ENCODE data around the gene SIAH1.
"Not testable (repeated sequence)": the region's sequence is repeated elsewhere in the genome, so short reads cannot be mapped to it uniquely, and the experiment has no call there.

DNA sequence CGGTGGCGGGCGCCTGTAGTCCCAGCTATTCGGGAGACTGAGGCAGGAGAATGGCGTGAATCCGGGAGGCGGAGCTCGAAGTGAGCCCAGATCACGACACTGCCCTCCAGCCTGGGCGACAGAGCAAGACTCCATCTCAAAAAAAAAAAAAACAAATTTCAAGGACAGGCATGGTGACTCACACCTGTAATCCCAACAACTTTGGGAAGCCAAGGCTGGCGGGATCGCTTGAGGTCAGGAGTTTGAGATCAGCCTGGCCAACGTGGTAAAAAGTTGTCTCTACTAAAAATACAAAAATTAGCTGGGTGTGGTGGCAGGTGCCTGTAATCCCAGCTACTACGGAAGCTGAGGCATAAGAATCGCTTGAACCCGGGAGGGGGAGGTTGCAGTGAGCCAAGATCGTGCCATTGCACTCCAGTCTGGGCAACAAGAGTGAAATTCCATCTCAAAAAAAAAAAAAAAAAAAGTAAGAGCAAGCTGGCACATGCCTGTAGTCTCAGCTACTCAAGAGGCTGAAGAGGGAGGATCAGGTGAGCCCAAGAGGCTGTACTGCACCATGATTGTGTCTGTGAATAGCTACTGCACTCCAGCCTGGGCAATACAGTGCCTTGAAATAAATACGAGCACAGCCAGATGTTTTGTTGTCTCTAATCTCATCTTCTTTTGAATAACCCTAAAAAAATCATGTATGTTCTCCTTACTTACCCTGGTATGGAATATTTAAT, 14.4 kb downstream of the SIAH1 start:
- TF ChIP-seq, protein P1, sequence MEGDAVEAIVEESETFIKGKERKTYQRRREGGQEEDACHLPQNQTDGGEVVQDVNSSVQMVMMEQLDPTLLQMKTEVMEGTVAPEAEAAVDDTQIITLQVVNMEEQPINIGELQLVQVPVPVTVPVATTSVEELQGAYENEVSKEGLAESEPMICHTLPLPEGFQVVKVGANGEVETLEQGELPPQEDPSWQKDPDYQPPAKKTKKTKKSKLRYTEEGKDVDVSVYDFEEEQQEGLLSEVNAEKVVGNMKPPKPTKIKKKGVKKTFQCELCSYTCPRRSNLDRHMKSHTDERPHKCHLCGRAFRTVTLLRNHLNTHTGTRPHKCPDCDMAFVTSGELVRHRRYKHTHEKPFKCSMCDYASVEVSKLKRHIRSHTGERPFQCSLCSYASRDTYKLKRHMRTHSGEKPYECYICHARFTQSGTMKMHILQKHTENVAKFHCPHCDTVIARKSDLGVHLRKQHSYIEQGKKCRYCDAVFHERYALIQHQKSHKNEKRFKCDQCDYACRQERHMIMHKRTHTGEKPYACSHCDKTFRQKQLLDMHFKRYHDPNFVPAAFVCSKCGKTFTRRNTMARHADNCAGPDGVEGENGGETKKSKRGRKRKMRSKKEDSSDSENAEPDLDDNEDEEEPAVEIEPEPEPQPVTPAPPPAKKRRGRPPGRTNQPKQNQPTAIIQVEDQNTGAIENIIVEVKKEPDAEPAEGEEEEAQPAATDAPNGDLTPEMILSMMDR (IDR thresholded peaks at IDR 0.05; ENCODE audit: poor library complexity, severe bottlenecking), result not testable (repeated sequence)
- not testable (repeated sequence) for TF ChIP-seq EP300 (conservative IDR thresholded peaks at IDR 0.05; ENCODE audit: poor library complexity, severe bottlenecking); EZH2 (IDR thresholded peaks at IDR 0.05; ENCODE audit: borderline replicate concordance, insufficient read depth, low read length, poor library complexity, severe bottlenecking); RAD21 (conservative IDR thresholded peaks at IDR 0.05); POLR2AphosphoS5 (IDR thresholded peaks at IDR 0.05); TAF1 (IDR thresholded peaks at IDR 0.05; ENCODE audit: low read depth); MXI1 (conservative IDR thresholded peaks at IDR 0.05; ENCODE audit: poor library complexity, severe bottlenecking); SMC3 (conservative IDR thresholded peaks at IDR 0.05; ENCODE audit: poor library complexity)
- TF ChIP-seq, protein P2, sequence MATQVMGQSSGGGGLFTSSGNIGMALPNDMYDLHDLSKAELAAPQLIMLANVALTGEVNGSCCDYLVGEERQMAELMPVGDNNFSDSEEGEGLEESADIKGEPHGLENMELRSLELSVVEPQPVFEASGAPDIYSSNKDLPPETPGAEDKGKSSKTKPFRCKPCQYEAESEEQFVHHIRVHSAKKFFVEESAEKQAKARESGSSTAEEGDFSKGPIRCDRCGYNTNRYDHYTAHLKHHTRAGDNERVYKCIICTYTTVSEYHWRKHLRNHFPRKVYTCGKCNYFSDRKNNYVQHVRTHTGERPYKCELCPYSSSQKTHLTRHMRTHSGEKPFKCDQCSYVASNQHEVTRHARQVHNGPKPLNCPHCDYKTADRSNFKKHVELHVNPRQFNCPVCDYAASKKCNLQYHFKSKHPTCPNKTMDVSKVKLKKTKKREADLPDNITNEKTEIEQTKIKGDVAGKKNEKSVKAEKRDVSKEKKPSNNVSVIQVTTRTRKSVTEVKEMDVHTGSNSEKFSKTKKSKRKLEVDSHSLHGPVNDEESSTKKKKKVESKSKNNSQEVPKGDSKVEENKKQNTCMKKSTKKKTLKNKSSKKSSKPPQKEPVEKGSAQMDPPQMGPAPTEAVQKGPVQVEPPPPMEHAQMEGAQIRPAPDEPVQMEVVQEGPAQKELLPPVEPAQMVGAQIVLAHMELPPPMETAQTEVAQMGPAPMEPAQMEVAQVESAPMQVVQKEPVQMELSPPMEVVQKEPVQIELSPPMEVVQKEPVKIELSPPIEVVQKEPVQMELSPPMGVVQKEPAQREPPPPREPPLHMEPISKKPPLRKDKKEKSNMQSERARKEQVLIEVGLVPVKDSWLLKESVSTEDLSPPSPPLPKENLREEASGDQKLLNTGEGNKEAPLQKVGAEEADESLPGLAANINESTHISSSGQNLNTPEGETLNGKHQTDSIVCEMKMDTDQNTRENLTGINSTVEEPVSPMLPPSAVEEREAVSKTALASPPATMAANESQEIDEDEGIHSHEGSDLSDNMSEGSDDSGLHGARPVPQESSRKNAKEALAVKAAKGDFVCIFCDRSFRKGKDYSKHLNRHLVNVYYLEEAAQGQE (IDR thresholded peaks at IDR 0.05; ENCODE audit: borderline replicate concordance), result not testable (repeated sequence)

All from neural cell (in vitro differentiated cells).